GM23248 (cell line): ENCODE data around the gene SLC66A1. TPM values are rescaled to one million over a fixed set of nuclear protein-coding genes. Genes with fewer than 3 reads are reported as not detected.

ENCODE experiments used
- DNase-seq: peaks from one replicate; pipeline ENCODE4 v3.0.0-alpha.2; 2015
- H2AFZ ChIP-seq: fragments of 200-600 bp; sonication (generic); 2 replicates; pipeline ENCODE4 v1.6.1; 2016; ENCODE audit warnings: antibody characterized with exemption
- H3F3A ChIP-seq: fragments of 200-600 bp; sonication (generic); 2 replicates; pipeline ENCODE4 v1.6.1; 2016; ENCODE audit warnings: mild to moderate bottlenecking, antibody characterized with exemption, mixed run types; ENCODE audit not compliant: insufficient read depth
- H3K27ac ChIP-seq: fragments of 200-600 bp; sonication (generic); 2 replicates; pipeline ENCODE4 v1.5.1; 2016; ENCODE audit warnings: mild to moderate bottlenecking
- H3K27me3 ChIP-seq: fragments of 200-600 bp; sonication (generic); replicated peaks from 2 replicates; pipeline ENCODE4 v1.6.1; 2016; ENCODE audit warnings: mild to moderate bottlenecking; ENCODE audit not compliant: insufficient read depth
- H3K36me3 ChIP-seq: fragments of 200-600 bp; sonication (generic); 2 replicates; pipeline ENCODE4 v1.6.1; 2016; ENCODE audit warnings: low read depth, mild to moderate bottlenecking
- H3K4me1 ChIP-seq: fragments of 200-600 bp; sonication (generic); 2 replicates; pipeline ENCODE4 v1.6.1; 2016; ENCODE audit warnings: mild to moderate bottlenecking; ENCODE audit not compliant: insufficient read depth
- H3K4me2 ChIP-seq: fragments of 200-600 bp; sonication (generic); one replicate; pipeline ENCODE4 v1.6.1; 2016; ENCODE audit warnings: mild to moderate bottlenecking; ENCODE audit not compliant: unreplicated experiment
- H3K4me3 ChIP-seq: fragments of 200-600 bp; sonication (generic); 2 replicates; pipeline ENCODE4 v1.5.1; 2016; ENCODE audit warnings: mild to moderate bottlenecking
- H3K79me2 ChIP-seq: fragments of 200-600 bp; sonication (generic); 2 replicates; pipeline ENCODE4 v1.6.1; 2016; ENCODE audit warnings: mild to moderate bottlenecking; ENCODE audit not compliant: insufficient read depth
- H3K9ac ChIP-seq: fragments of 200-600 bp; sonication (generic); 2 replicates; pipeline ENCODE4 v1.6.1; 2016; ENCODE audit warnings: mild to moderate bottlenecking
- H3K9me2 ChIP-seq: fragments of 200-600 bp; sonication (generic); 2 replicates; pipeline ENCODE4 v1.6.1; 2016; ENCODE audit warnings: mixed run types, mild to moderate bottlenecking, moderate library complexity; ENCODE audit not compliant: insufficient read depth
- H3K9me3 ChIP-seq: fragments of 200-600 bp; sonication (generic); one replicate; pipeline ENCODE4 v1.6.1; 2017; ENCODE audit warnings: low read depth
- H4K20me1 ChIP-seq: fragments of 200-600 bp; sonication (generic); 2 replicates; pipeline ENCODE4 v1.6.0; 2016; ENCODE audit not compliant: insufficient read depth
- EZH2 ChIP-seq: fragments of 200-600 bp; sonication (generic); IDR thresholded peaks from 2 replicates; pipeline ENCODE4 v1.6.1; 2018; ENCODE audit warnings: antibody characterized with exemption, mild to moderate bottlenecking; ENCODE audit not compliant: insufficient read depth, poor library complexity, severe bottlenecking
- EZH2phosphoT487 ChIP-seq: fragments of 200-600 bp; sonication (generic); IDR thresholded peaks from 2 replicates; pipeline ENCODE4 v1.6.1; 2018; ENCODE audit warnings: antibody characterized with exemption, moderate library complexity, mild to moderate bottlenecking, low read depth; ENCODE audit not compliant: insufficient read depth
- WGBS, 2 experiments: methylation state at CpG; one replicate each; pipeline ENCODE4 v1.1.6; 2015 to 2017; ENCODE audit warnings: low lambda C conversion rate in 2 of 2, low coverage in 1 of 2; ENCODE audit errors: missing lambda C conversion rate in 2 of 2; 5-methylcytosine and 5-hydroxymethylcytosine counted together
- in situ Hi-C: fragments of 300-500 bp; cut with MboI; formaldehyde crosslinking; loops from 2 replicates; pipeline ENCODE4 v1.15.0; 2020
- polyA plus RNA-seq: library from polyadenylated mRNA; unstranded; fragments of >200 nt; fragmentation: Nextera tagmentation; extraction: Ambion mirVana; gene quantifications from 2 replicates; pipeline ENCODE4 v1.2.1, GENCODE V29; 2016
- total RNA-seq: library from RNA; depleted of rRNA; stranded (reverse); fragments of >200 nt; shearing (Covaris generic); gene quantifications from 2 replicates; pipeline ENCODE4 v1.2.3, GENCODE V29; 2014

The SLC66A1 gene
- total and polyA plus RNA-seq, 2 experiments from 2014 or later: 13.5 to 16.2 TPM

- no peaks in the 10 kb centered on the region for H4K20me1 ChIP-seq
- H3K4me1 ChIP-seq: peaks cover 20% of the 10 kb centered on the region
- no peaks in the 10 kb centered on the region for H3K9me2 ChIP-seq
- peaks cover 16% of the 10 kb centered on the region; the same call in 1 of the 2 replicates for H3F3A ChIP-seq
- WGBS, 2 experiments: 55 to 61% methylated on average over 13 of the region's 13 CpGs
- DNase-seq: no peak
- H3K4me3 ChIP-seq: no peak overlapping the region
- H3K9ac ChIP-seq: no peak overlapping the region
- peaks cover 98% of the 10 kb centered on the region for H3K79me2 ChIP-seq
- H3K36me3 ChIP-seq: no peaks in the 10 kb centered on the region; the same call in 1 of the 2 replicates
- H3K9me3 ChIP-seq: no peaks in the 10 kb centered on the region
- no peak overlapping the region for H3K4me2 ChIP-seq
- TF ChIP-seq EZH2phosphoT487: no peak
- TF ChIP-seq EZH2: no peak
- H3K27me3 ChIP-seq: no peaks in the 10 kb centered on the region
- in situ Hi-C loops: no loop called here
- H3K27ac ChIP-seq: no peak overlapping the region
- no peak overlapping the region for H2AFZ ChIP-seq
Observed at GRCh38 chr1:19367584-19368041, 55.5 kb downstream of the SLC66A1 start.

- H3K4me3 ChIP-seq: no peak overlapping the region
- H3K4me2 ChIP-seq: no peak overlapping the region
- H3F3A ChIP-seq: peaks cover 15% of the 10 kb centered on the region; the same call in 1 of the 2 replicates
- peaks cover 24% of the 10 kb centered on the region for H3K4me1 ChIP-seq
- no peak overlapping the region for H2AFZ ChIP-seq
- no peaks in the 10 kb centered on the region; the same call in 1 of the 2 replicates for H3K36me3 ChIP-seq
- H3K27me3 ChIP-seq: no peaks in the 10 kb centered on the region
- no peaks in the 10 kb centered on the region for H3K9me3 ChIP-seq
- no peaks in the 10 kb centered on the region for H4K20me1 ChIP-seq
- no peak for TF ChIP-seq EZH2
- no peak for TF ChIP-seq EZH2phosphoT487
- no peak overlapping the region for H3K9ac ChIP-seq
- 96 to 97% methylated on average over 5 of the region's 5 CpGs for WGBS, 2 experiments
- in situ Hi-C loops: no loop called here
- H3K27ac ChIP-seq: no peak overlapping the region
- no peak for DNase-seq
- H3K79me2 ChIP-seq: peaks cover 96% of the 10 kb centered on the region
- H3K9me2 ChIP-seq: no peaks in the 10 kb centered on the region
Observed at GRCh38 chr1:19368050-19368449, 55.9 kb downstream of the SLC66A1 start.

GRCh38 chr1:19368964-19369363 is 56.8 kb downstream of the SLC66A1 start:
- 60 to 78% methylated on average over 5 of the region's 5 CpGs for WGBS, 2 experiments
- no peaks in the 10 kb centered on the region for H4K20me1 ChIP-seq
- no peak overlapping the region for H3K9ac ChIP-seq
- DNase-seq: no peak
- H2AFZ ChIP-seq: no peak overlapping the region
- in situ Hi-C loops: no loop called here
- TF ChIP-seq EZH2phosphoT487 (no peak), EZH2 (no peak)
- H3K4me1 ChIP-seq: peaks cover 33% of the 10 kb centered on the region
- peaks cover 96% of the 10 kb centered on the region for H3K79me2 ChIP-seq
- H3K4me2 ChIP-seq: no peak overlapping the region
- no peaks in the 10 kb centered on the region for H3K9me2 ChIP-seq
- peaks cover 3% of the 10 kb centered on the region; the same call in 1 of the 2 replicates for H3K36me3 ChIP-seq
- no peak overlapping the region for H3K27ac ChIP-seq
- H3F3A ChIP-seq: peaks cover 23% of the 10 kb centered on the region
- H3K9me3 ChIP-seq: no peaks in the 10 kb centered on the region
- H3K4me3 ChIP-seq: no peak overlapping the region
- no peaks in the 10 kb centered on the region for H3K27me3 ChIP-seq

- H3K4me2 ChIP-seq: no peak overlapping the region
- H3F3A ChIP-seq: peaks cover 23% of the 10 kb centered on the region
- H4K20me1 ChIP-seq: no peaks in the 10 kb centered on the region
- no peak for TF ChIP-seq EZH2phosphoT487
- TF ChIP-seq EZH2: no peak
- H3K4me1 ChIP-seq: peaks cover 29% of the 10 kb centered on the region
- H3K9me3 ChIP-seq: no peaks in the 10 kb centered on the region
- 60 to 70% methylated on average over 16 of the region's 16 CpGs for WGBS, 2 experiments
- H3K9me2 ChIP-seq: no peaks in the 10 kb centered on the region
- H3K79me2 ChIP-seq: peaks cover 96% of the 10 kb centered on the region
- no peaks in the 10 kb centered on the region for H3K27me3 ChIP-seq
- in situ Hi-C loops: no loop called here
- no peak overlapping the region for H3K9ac ChIP-seq
- H2AFZ ChIP-seq: no peak overlapping the region
- no peak overlapping the region for H3K4me3 ChIP-seq
- H3K27ac ChIP-seq: no peak overlapping the region
- H3K36me3 ChIP-seq: peaks cover 5% of the 10 kb centered on the region; the same call in 1 of the 2 replicates
- DNase-seq: no peak
Observed at GRCh38 chr1:19369396-19370090, 57.4 kb downstream of the SLC66A1 start.
